DOHH2 (cell line): ENCODE results near the gene RALGAPA2.

Source experiments
- H3F3A ChIP-seq: fragments of 200-600 bp; sonication (generic), shearing (Covaris generic); 2 replicates; pipeline ENCODE4 v1.6.0; 2016; ENCODE audit warnings: antibody characterized with exemption, mild to moderate bottlenecking; ENCODE audit not compliant: control insufficient read depth, insufficient read depth
- H3K27ac ChIP-seq: fragments of 200-600 bp; sonication (generic); 2 replicates; pipeline ENCODE4 v1.5.1; 2014; ENCODE audit warnings: low read depth, mild to moderate bottlenecking, low read length, moderate library complexity
- H3K27me3 ChIP-seq: fragments of 200-600 bp; sonication (generic); 2 replicates; pipeline ENCODE4 v1.6.1; 2014; ENCODE audit warnings: mild to moderate bottlenecking, low read length, mixed read lengths; ENCODE audit not compliant: control insufficient read depth
- H3K36me3 ChIP-seq: fragments of 200-600 bp; sonication (generic); 2 replicates; pipeline ENCODE4 v1.6.1; 2014; ENCODE audit warnings: mild to moderate bottlenecking, low read length, moderate library complexity, mixed read lengths; ENCODE audit not compliant: control insufficient read depth
- H3K4me1 ChIP-seq: fragments of 200-600 bp; sonication (generic); 2 replicates; pipeline ENCODE4 v1.6.1; 2014; ENCODE audit warnings: mild to moderate bottlenecking, low read length, mixed read lengths; ENCODE audit not compliant: control insufficient read depth
- H3K4me2 ChIP-seq: fragments of 200-600 bp; sonication (generic); 2 replicates; pipeline ENCODE4 v1.6.0; 2014; ENCODE audit warnings: mild to moderate bottlenecking, low read length, moderate library complexity
- H3K4me3 ChIP-seq: fragments of 200-600 bp; sonication (generic); 2 replicates; pipeline ENCODE4 v1.5.1; 2014; ENCODE audit warnings: mild to moderate bottlenecking, low read length, mixed read lengths
- H3K79me2 ChIP-seq: fragments of 200-600 bp; sonication (generic); 2 replicates; pipeline ENCODE4 v1.6.1; 2014; ENCODE audit warnings: mild to moderate bottlenecking, low read length, mixed read lengths; ENCODE audit not compliant: control insufficient read depth
- H3K9me2 ChIP-seq: fragments of 200-600 bp; sonication (generic); replicated peaks from 2 replicates; pipeline ENCODE4 v1.6.1; 2014; ENCODE audit warnings: mild to moderate bottlenecking, low read length, mixed read lengths; ENCODE audit not compliant: control insufficient read depth
- H3K9me3 ChIP-seq: fragments of 200-600 bp; sonication (generic); 2 replicates; pipeline ENCODE4 v1.6.1; 2014; ENCODE audit warnings: antibody characterized with exemption, low read length, mixed read lengths; ENCODE audit not compliant: control insufficient read depth, insufficient read depth
- H4K20me1 ChIP-seq: fragments of 200-600 bp; sonication (generic); 2 replicates; pipeline ENCODE4 v1.6.0; 2014; ENCODE audit warnings: low read depth, mild to moderate bottlenecking, antibody characterized with exemption, low read length, moderate library complexity; ENCODE audit not compliant: control insufficient read depth, insufficient read depth
- CTCF ChIP-seq: fragments of 200-600 bp; sonication (generic); IDR thresholded peaks from one replicate; pipeline ENCODE4 v1.5.1; 2014; ENCODE audit warnings: antibody characterized with exemption, mild to moderate bottlenecking, low read depth, low read length; ENCODE audit not compliant: poor library complexity, severe bottlenecking
- EZH2phosphoT487 ChIP-seq: fragments of 200-600 bp; sonication (generic); IDR thresholded peaks from 2 replicates; pipeline ENCODE4 v1.6.1; 2017; ENCODE audit warnings: borderline replicate concordance, mild to moderate bottlenecking, antibody characterized with exemption, low read length, moderate library complexity, mixed read lengths

The RALGAPA2 gene

GRCh38 chr20:20566516-20566915 is 145.9 kb downstream of the RALGAPA2 start:
- H3K4me2 ChIP-seq = no peak overlapping the region
- H3F3A ChIP-seq = no peaks in the 10 kb centered on the region
- no peak overlapping the region for H3K27ac ChIP-seq
- TF ChIP-seq EZH2phosphoT487 (no peak), CTCF (no peak)
- no peaks in the 10 kb centered on the region for H4K20me1 ChIP-seq
- no peaks in the 10 kb centered on the region for H3K27me3 ChIP-seq
- no peaks in the 10 kb centered on the region for H3K4me1 ChIP-seq
- no peaks in the 10 kb centered on the region for H3K36me3 ChIP-seq
- no peaks in the 10 kb centered on the region for H3K79me2 ChIP-seq
- H3K9me2 ChIP-seq = no peaks in the 10 kb centered on the region
- no peak overlapping the region for H3K4me3 ChIP-seq
- no peaks in the 10 kb centered on the region for H3K9me3 ChIP-seq

DNA sequence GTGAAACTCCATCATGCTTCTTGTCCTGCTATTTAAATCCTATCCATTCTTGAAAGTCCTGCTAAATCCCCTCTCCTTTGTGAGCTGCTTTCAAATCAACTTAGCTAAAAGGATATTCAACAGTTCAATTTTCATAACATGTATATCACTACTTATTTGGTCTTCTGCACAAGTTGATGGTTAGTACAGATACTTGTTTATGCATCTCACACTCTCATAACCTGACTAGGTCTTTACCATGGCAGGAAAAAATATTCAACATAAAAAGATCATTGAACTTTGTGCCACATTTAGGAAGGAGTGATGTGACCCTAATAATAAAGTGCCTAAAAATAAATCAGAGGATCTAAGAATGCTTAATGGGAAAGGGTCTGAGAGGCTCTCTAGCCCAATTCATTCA is 148.2 kb downstream of the RALGAPA2 start:
- no peak overlapping the region for H3K27ac ChIP-seq
- H3K79me2 ChIP-seq = no peaks in the 10 kb centered on the region
- no peaks in the 10 kb centered on the region for H3K27me3 ChIP-seq
- H3K36me3 ChIP-seq = no peaks in the 10 kb centered on the region
- H3K9me2 ChIP-seq = no peaks in the 10 kb centered on the region
- H4K20me1 ChIP-seq = no peaks in the 10 kb centered on the region
- no peak for TF ChIP-seq CTCF
- TF ChIP-seq EZH2phosphoT487 = no peak
- H3K4me3 ChIP-seq = no peak overlapping the region
- no peak overlapping the region for H3K4me2 ChIP-seq
- H3F3A ChIP-seq = no peaks in the 10 kb centered on the region
- H3K4me1 ChIP-seq = no peaks in the 10 kb centered on the region
- H3K9me3 ChIP-seq = no peaks in the 10 kb centered on the region

DNA sequence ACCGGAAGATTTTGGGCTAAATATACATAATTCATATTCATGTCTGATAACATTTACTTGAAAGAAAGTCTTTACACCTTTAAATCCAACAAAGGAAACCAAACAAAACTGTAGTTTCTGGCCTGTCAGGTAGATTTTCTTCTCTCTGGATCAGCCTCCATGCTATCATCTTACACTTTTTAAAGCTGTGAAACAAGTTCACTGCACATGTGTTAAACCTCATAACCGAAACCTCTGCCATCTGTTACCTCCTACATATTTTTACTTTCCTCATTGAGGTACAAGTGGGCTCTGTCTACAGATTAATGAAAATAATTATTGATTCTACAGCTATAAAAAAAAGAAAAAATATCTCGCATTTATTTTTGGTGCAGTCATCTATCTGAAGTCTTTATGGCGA is 149.9 kb downstream of the RALGAPA2 start:
- H3K36me3 ChIP-seq = no peaks in the 10 kb centered on the region

More for the DNA sequence above, 149.9 kb downstream of the RALGAPA2 start:
- no peak overlapping the region for H3K4me2 ChIP-seq
- H3K4me1 ChIP-seq = no peaks in the 10 kb centered on the region
- no peaks in the 10 kb centered on the region for H3K9me3 ChIP-seq
- H3K9me2 ChIP-seq = no peaks in the 10 kb centered on the region
- no peaks in the 10 kb centered on the region for H3K27me3 ChIP-seq
- H3K79me2 ChIP-seq = no peaks in the 10 kb centered on the region
- no peak overlapping the region for H3K4me3 ChIP-seq
- no peaks in the 10 kb centered on the region for H3F3A ChIP-seq
- H3K27ac ChIP-seq = no peak overlapping the region
- TF ChIP-seq CTCF (no peak), EZH2phosphoT487 (no peak)
- no peaks in the 10 kb centered on the region for H4K20me1 ChIP-seq
